CD1c-positive myeloid dendritic cell (primary cell): ENCODE results near the gene TPPP3.
"Not testable (repeated sequence)": the region's sequence is repeated elsewhere in the genome, so short reads cannot be mapped to it uniquely, and the experiment has no call there.

ENCODE experiments used
- DNase-seq: peaks from one replicate; pipeline ENCODE4 v3.0.0-alpha.2; 2016; ENCODE audit errors: extremely low spot score

Gene TPPP3

GRCh38 chr16:67390816-67391423 is 2.4 kb downstream of the TPPP3 start:
- no peak for DNase-seq

- DNase-seq, result peak; percentile 95
These were observed 3.1 kb downstream of the TPPP3 start for GRCh38 chr16:67389911-67390815.

- DNase-seq, result no peak
These were observed 4.7 kb downstream of the TPPP3 start for GRCh38 chr16:67388591-67388990.

GRCh38 chr16:67388191-67388590 is 5.1 kb downstream of the TPPP3 start:
- DNase-seq, result no peak

- no peak for DNase-seq
These were observed 5.7 kb downstream of the TPPP3 start for GRCh38 chr16:67387479-67388079.

GRCh38 chr16:67386861-67387455 is 6.3 kb downstream of the TPPP3 start:
- no peak for DNase-seq

GRCh38 chr16:67384778-67385510 is 8.4 kb downstream of the TPPP3 start:
- DNase-seq, result no peak

- DNase-seq, result no peak
These were observed 10.0 kb downstream of the TPPP3 start for GRCh38 chr16:67383284-67383683.

- DNase-seq, result no peak
These were observed 14.7 kb downstream of the TPPP3 start for GRCh38 chr16:67378642-67379041.

GRCh38 chr16:67376012-67376411 is 17.3 kb downstream of the TPPP3 start:
- not testable (repeated sequence) for DNase-seq

GRCh38 chr16:67372664-67373063 is 20.6 kb downstream of the TPPP3 start:
- peak; percentile 55 for DNase-seq

GRCh38 chr16:67370661-67371060 is 22.6 kb downstream of the TPPP3 start:
- DNase-seq, result no peak

GRCh38 chr16:67364600-67365235 is 28.6 kb downstream of the TPPP3 start:
- peak; percentile 67 for DNase-seq

GRCh38 chr16:67361038-67361437 is 32.3 kb downstream of the TPPP3 start:
- DNase-seq, result no peak

- not testable (repeated sequence) for DNase-seq
These were observed 33.6 kb downstream of the TPPP3 start for GRCh38 chr16:67359540-67360269.

- DNase-seq, result no peak
These were observed 35.7 kb downstream of the TPPP3 start for GRCh38 chr16:67357561-67357960.

GRCh38 chr16:67356396-67356795 is 36.9 kb downstream of the TPPP3 start:
- no peak for DNase-seq

- DNase-seq, result not testable (repeated sequence)
These were observed 40.8 kb downstream of the TPPP3 start for GRCh38 chr16:67352463-67352862.

GRCh38 chr16:67350324-67350723 is 43.0 kb downstream of the TPPP3 start:
- DNase-seq, result no peak

GRCh38 chr16:67349172-67349571 is 44.1 kb downstream of the TPPP3 start:
- DNase-seq, result peak; percentile 53
